DMS 273 treated with DMSO at 0.1 percent for 48 hours (cell line): ENCODE measurements around the gene IFNA6.
"Not testable (repeated sequence)": the region's sequence is repeated elsewhere in the genome, so short reads cannot be mapped to it uniquely, and the experiment has no call there.

Source experiments
- DNase-seq: peaks from one replicate; lab custom pipeline; 2025; lab: John Stamatoyannopoulos, UW

IFNA6 gene

GRCh38 chr9:21350787-21351186 is at the start of gene IFNA6:
IFNA6 (minus strand) TSS chr9:21350887; CDS start chr9:21350887, 0 bp downstream.
- DNase-seq: no peak

GRCh38 chr9:21399956-21400355 is 49.3 kb upstream of the IFNA6 start:
- no peak for DNase-seq

GRCh38 chr9:21398955-21399489 is 48.3 kb upstream of the IFNA6 start:
- no peak for DNase-seq

DNA sequence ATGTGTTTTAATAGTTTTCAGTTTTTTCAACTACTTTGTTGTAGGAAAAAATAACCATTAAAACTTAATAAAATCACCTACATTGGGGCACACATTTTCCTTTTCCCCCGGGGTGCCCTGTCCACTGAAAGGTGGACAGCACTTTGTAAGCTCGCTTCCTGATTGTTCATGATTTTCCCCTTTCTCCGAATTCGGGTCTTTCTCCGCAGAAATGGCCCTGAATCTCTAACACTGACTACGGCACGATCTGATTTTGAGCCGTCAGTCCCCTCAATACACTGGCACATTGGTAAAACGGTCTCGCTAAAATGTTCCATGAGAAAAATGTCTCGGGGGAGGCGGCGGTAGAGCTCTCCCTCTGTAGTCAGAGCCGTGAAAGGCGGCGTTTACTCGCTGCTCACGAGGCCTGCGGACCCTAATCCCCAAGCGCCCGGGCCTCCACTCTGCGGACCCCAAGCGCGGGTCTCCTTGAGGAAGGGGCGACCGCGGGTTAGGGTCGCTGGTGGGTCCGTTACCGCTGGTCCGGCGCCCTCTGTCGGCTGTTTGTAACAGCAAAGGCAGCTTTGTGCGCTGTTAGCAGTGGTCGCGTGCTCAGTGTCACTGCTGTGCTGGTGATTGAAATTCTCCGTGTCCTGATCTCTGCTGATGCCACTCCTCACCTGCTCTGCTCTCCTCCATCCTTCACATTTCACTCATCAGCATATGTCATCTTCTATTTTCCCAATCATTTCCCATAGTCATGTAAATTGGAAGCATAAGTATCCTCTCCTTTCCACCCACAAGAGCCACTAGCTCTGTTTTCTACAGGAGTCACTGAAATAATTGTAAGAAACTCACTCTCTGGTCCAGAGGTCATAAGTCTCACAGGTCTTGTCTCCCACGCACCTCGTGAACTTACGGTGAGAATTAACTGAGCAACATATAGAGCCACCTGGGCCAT is 45.4 kb upstream of the IFNA6 start:
- no peak for DNase-seq

DNA sequence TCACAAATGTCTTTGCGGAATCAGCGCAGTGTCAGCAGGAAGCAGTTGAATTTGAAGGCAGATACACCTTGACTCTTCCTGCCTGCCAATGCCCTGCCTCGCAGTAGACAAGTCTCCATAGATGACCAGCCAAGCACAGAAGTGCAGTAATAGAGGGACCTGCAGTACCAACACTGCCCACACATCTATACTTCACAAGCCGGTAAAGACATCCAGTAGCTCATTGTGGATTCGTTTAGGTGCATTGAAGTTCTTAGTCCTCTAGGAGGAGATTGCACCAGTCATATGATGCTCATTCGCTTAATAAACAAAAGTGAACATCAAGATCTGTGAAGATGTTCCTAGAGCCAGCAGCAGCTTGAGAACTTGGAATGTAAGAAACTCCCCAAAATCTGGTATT is 41.6 kb upstream of the IFNA6 start:
- DNase-seq: peak; percentile 1

DNA sequence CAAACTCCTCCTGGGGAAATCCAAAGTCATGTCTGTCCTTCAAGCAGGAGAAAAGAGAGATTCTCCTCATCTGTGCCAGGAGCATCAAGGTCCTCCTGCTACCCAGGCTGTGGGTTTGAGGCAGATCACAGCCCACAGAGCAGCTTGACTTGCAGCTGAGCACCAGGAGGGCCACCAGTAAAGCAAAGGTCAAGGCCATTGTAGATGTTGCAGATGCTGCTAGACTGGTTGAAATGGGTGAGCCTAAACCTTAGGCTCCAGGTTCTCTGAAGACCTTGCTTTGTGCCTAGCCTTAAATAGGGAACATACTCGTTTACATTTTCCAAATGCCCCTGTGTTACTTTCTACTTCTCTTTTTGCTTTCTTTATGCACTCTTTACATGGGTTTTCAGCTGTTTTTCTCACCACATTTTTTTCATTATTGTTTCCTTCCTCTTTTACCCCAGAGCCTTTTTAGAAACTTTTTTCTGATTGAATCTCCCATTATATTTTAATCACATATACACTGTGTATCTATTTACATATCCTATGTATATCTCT is 34.5 kb upstream of the IFNA6 start, which contains the start of gene IFNA2:
Gene IFNA2, minus strand, starts transcription at position 268 of the 540 bp plus-strand sequence. Its CDS starts 69 bp downstream, at position 199.
- DNase-seq: no peak

DNA sequence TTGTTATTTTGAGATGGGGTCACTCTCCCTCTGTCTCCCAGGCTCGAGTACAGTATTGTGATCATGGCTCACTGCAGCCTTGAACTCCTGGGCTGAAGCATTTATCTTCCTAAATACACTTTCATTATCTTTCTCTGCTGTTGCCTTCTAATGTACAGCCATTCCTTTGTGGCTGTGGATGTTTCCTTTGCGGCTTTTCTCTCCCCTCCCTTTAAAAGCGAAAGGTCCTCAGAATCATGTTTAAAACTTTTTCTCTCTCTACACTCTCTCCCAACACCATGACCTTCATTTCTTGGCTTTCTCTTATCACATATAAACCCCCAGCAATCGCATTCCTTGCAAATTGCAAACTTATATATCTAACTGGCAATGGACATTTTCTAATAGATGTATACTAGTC is 32.9 kb upstream of the IFNA6 start:
- no peak for DNase-seq

- DNase-seq: no peak
These were observed 31.0 kb upstream of the IFNA6 start for GRCh38 chr9:21381448-21382339.

DNA sequence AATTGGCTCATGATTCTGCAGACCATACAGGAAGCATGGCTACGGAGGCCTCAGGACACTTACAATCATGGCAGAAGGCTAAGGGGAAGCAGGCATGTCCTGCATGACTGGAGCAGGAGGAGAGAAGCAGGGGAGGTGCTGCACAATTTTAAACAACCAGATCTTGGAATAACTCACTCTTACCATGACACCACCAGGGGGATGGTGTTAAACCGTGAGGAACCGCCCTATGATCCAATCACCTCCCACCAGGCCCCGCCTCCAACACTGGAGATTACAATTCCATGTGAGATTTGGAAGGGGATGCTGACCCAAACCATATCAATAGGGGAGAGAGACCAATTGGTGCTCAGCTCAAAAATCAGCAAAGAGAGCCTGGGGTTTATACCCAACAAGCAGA is 20.8 kb upstream of the IFNA6 start:
- not testable (repeated sequence) for DNase-seq

- DNase-seq: no peak
These were observed 17.3 kb upstream of the IFNA6 start, which contains the start of gene IFNA13 for GRCh38 chr9:21367957-21368356. IFNA13 (minus strand) TSS chr9:21368057; CDS start chr9:21368010, 47 bp downstream.

DNA sequence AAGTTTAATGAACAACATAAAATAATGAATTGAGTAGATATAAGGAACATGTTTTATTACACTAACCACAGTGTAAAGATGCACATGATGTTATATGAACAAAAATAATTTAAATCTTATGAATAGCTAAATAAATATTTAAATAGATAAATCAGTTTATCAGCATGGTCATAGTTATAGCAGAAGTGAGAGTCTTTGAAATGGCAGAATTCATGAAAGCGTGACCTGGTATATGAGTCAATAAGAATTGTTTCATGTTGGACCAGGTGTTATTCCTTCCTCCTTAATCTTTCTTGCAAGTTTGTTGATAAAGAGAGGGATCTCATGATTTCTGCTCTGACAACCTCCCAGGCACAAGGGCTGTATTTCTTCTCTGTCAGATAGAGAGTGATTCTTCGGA is 16.5 kb upstream of the IFNA6 start:
- not testable (repeated sequence) for DNase-seq

DNA sequence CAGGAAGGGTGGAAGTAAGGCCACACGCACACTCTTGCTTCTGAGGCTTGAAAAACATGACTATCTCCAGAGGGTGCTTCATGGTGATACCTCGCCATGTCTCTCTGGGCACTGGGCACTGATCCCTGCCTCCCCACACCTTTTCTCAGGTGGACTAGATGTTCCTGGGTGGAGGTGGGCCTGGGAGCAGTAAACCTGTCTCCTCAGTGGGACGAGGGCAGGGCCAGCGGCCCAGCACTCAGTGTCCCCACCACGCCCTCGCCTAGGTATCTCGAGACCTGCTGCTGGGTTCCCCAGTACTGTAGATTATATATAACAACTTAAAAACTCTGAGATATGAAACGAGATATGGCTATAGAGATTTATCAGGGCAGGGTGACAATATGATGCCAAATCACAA is 11.6 kb upstream of the IFNA6 start:
- no peak for DNase-seq

- DNase-seq: no peak
These were observed 7.1 kb upstream of the IFNA6 start for GRCh38 chr9:21357479-21358460.

- DNase-seq: no peak
These were observed 2.2 kb downstream of the IFNA6 start for GRCh38 chr9:21348430-21348970.

GRCh38 chr9:21340735-21341134 is 10.0 kb downstream of the IFNA6 start:
- DNase-seq: no peak

- DNase-seq: no peak
These were observed 14.2 kb downstream of the IFNA6 start for GRCh38 chr9:21336457-21336856.

DNA sequence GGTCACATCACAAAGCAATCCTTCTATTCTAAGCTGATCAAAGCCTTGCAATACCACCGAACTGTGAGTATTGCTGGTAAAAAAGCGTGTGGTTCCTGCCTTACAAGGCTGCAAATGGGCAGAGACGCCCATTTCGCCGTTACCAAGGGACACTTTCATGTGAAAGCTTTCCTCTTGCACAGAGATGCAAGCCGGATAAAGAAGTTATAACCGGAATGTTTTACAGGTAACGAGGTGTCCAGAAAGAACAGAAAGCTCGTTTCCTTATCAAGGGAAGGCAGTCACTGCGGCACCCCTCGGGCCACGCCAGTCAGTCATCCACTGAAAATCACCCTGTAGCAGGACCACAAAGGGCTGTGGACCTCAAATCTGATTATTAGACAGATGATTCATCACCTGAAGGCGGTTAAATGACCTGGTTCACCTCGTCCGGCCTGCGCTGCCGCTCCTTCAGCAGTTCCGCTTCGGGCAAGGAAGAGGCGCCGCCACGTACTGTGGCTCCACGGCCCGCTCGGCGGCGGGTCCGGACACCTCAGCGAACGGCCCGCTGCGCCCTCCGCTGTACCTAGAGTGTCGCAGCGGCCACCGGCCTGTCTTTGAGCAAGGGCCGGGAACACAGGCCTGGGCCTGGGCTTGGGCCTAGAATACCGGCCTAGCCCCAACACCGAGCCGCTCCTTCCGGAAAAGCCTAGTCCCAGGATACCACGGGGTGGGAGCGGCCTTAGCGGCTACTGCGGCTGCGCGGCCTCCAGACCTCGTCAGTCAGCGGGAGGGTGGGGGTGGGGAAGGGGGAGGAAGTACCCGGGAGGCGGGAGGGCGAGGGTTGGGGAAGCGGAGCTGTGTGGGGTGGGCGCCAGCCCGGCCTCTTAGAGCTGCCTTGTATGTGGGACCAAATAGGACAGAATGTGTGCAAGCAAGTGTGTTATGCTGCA is 15.7 kb downstream of the IFNA6 start, which contains the start of gene KLHL9:
Gene KLHL9, minus strand, starts transcription at position 704 of the 932 bp plus-strand sequence. Its CDS starts 545 bp downstream, at position 159.
- DNase-seq: peak; percentile 46

DNA sequence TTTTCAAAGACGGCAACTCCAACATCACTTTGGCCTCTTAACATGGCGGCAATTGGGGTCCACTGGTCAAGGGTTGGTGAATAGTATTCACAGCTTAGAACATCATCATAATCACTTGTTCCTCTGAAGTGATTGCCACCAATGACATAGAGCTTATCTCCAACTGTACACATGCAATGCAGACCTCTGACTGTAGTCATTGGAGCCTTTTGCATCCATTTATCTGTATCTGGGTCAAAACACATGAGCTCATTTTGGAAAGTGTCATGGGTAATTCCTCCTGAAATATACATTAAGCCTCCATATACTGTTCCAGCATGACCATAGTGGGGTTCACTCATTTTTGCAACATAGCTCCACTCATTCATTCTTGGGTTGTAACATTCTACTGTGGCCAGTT is 17.5 kb downstream of the IFNA6 start:
- no peak for DNase-seq
